Astrocyte (in vitro differentiated cells and primary cell): Measurements from ENCODE around the gene ZBTB45. TPM values are rescaled to one million over a fixed set of nuclear protein-coding genes. Genes with fewer than 3 reads are reported as not detected.

Experiments used
- DNase-seq: peaks from one replicate; pipeline ENCODE4 v3.0.0-alpha.2; 2010; ENCODE audit warnings: low read depth
- FAIRE-seq: peaks from 2 replicates; lab custom pipeline; 2011; peaks lifted over from hg19 to GRCh38; lab: Jason Lieb, UNC
- H2AFZ ChIP-seq: 2 replicates; pipeline ENCODE4 v1.6.0; 2012; ENCODE audit warnings: low read depth, low read length, inconsistent platforms
- H3K27ac ChIP-seq: 2 replicates; pipeline ENCODE4 v1.5.1; 2011; ENCODE audit warnings: low read depth, low read length, inconsistent platforms
- H3K27me3 ChIP-seq: 2 replicates; pipeline ENCODE4 v1.6.0; 2011; ENCODE audit warnings: low read length, inconsistent platforms; ENCODE audit not compliant: insufficient read depth
- H3K36me3 ChIP-seq: 2 replicates; pipeline ENCODE4 v1.5.1; 2011; ENCODE audit warnings: low read length, inconsistent platforms; ENCODE audit not compliant: insufficient read depth
- H3K4me1 ChIP-seq: 2 replicates; pipeline ENCODE4 v1.5.1; 2011; ENCODE audit warnings: low read length, inconsistent platforms; ENCODE audit not compliant: insufficient read depth
- H3K4me2 ChIP-seq: 2 replicates; pipeline ENCODE4 v1.6.0; 2012; ENCODE audit warnings: low read length, inconsistent platforms
- H3K4me3 ChIP-seq: 2 replicates; pipeline ENCODE4 v1.5.1; 2011; ENCODE audit warnings: low read depth, mild to moderate bottlenecking, low read length, inconsistent platforms; ENCODE audit not compliant: insufficient read depth
- H3K79me2 ChIP-seq: 2 replicates; pipeline ENCODE4 v1.6.0; 2012; ENCODE audit warnings: mild to moderate bottlenecking, low read length, inconsistent platforms; ENCODE audit not compliant: insufficient read depth
- H3K9ac ChIP-seq: 2 replicates; pipeline ENCODE4 v1.6.0; 2012; ENCODE audit warnings: mild to moderate bottlenecking, low read length, inconsistent platforms
- H3K9me3 ChIP-seq: 2 replicates; pipeline ENCODE4 v1.5.1; 2012; ENCODE audit warnings: low read depth, mild to moderate bottlenecking, low read length, inconsistent platforms; ENCODE audit not compliant: insufficient read depth
- H4K20me1 ChIP-seq: 2 replicates; pipeline ENCODE4 v1.6.0; 2012; ENCODE audit warnings: low read length, inconsistent platforms; ENCODE audit not compliant: insufficient read depth
- H3K27ac Mint-ChIP-seq: one replicate; pipeline ENCODE4 v1.8.0; 2021; ENCODE audit warnings: mild to moderate bottlenecking, mixed read lengths; ENCODE audit not compliant: unreplicated experiment
- H3K27me3 Mint-ChIP-seq: one replicate; pipeline ENCODE4 v1.8.0; 2021; ENCODE audit warnings: low read depth, mixed read lengths; ENCODE audit not compliant: unreplicated experiment
- H3K36me3 Mint-ChIP-seq: one replicate; pipeline ENCODE4 v1.8.0; 2021; ENCODE audit warnings: low read depth, mixed read lengths; ENCODE audit not compliant: unreplicated experiment
- H3K4me1 Mint-ChIP-seq: one replicate; pipeline ENCODE4 v1.8.0; 2021; ENCODE audit warnings: low read depth, mixed read lengths; ENCODE audit not compliant: unreplicated experiment
- H3K4me3 Mint-ChIP-seq: one replicate; pipeline ENCODE4 v1.8.0; 2021; ENCODE audit warnings: mild to moderate bottlenecking, moderate library complexity, mixed read lengths; ENCODE audit not compliant: unreplicated experiment
- H3K9me3 Mint-ChIP-seq: one replicate; pipeline ENCODE4 v1.8.0; 2021; ENCODE audit warnings: mild to moderate bottlenecking, mixed read lengths; ENCODE audit not compliant: unreplicated experiment
- CTCF ChIP-seq: IDR thresholded peaks from 2 replicates; pipeline ENCODE4 v1.5.1; 2011; ENCODE audit warnings: low read depth, mild to moderate bottlenecking, inconsistent platforms, low read length, moderate library complexity; ENCODE audit not compliant: insufficient read depth
- EZH2 ChIP-seq: IDR thresholded peaks from 2 replicates; pipeline ENCODE4 v1.6.1; 2012; ENCODE audit warnings: mild to moderate bottlenecking, low read length, inconsistent platforms; ENCODE audit not compliant: insufficient read depth
- total RNA-seq: library from RNA; stranded (reverse); gene quantifications from 2 replicates; pipeline ENCODE4 v1.2.1, GENCODE V29; 2021

ZBTB45 gene
- total RNA-seq, 1 donor from 2014 or later = 16.3 TPM

- Histone ChIP-seq H3K9ac (peak overlapping the region; percentile 97), H3K27me3 (peaks cover 9% of the 10 kb centered on the region), H3K4me3 (peak overlapping the region; percentile 85), H3K36me3 (peaks cover 5% of the 10 kb centered on the region), H3K79me2 (peaks cover 31% of the 10 kb centered on the region), H3K9me3 (no peaks in the 10 kb centered on the region), H4K20me1 (peaks cover 19% of the 10 kb centered on the region), H3K4me1 (peaks cover 47% of the 10 kb centered on the region), H3K27ac (peak overlapping the region; percentile 97), H2AFZ (peak overlapping the region; percentile 92), H3K4me2 (peak overlapping the region; percentile 98)
- DNase-seq (peak; percentile 91), FAIRE-seq (no peak)
- peaks cover 2% of the 10 kb centered on the region for H3K9me3 Mint-ChIP-seq
- peak overlapping the region; percentile 97 for H3K27ac Mint-ChIP-seq
- H3K4me3 Mint-ChIP-seq = peak overlapping the region; percentile 93
- no peak for TF ChIP-seq CTCF
- no peak for TF ChIP-seq EZH2
- H3K27me3 Mint-ChIP-seq = no peaks in the 10 kb centered on the region
- peaks cover 28% of the 10 kb centered on the region for H3K4me1 Mint-ChIP-seq
- peaks cover 12% of the 10 kb centered on the region for H3K36me3 Mint-ChIP-seq
These were observed 39.1 kb upstream of the ZBTB45 start for GRCh38 chr19:58558623-58559274.

GRCh38 chr19:58558066-58558622 lies 38.5 kb upstream of the ZBTB45 start, which contains the start of gene UBE2M:
TSS of gene UBE2M (minus strand) at chr19:58558611. CDS start at chr19:58558381, 230 bp downstream.
- Mint-ChIP-seq H3K36me3 (peaks cover 11% of the 10 kb centered on the region), H3K9me3 (peaks cover 2% of the 10 kb centered on the region), H3K4me3 (peak within 1 kb of the TSS; percentile 97), H3K27me3 (no peaks in the 10 kb centered on the region), H3K27ac (peak within 1 kb of the TSS; percentile 97), H3K4me1 (peaks cover 31% of the 10 kb centered on the region)
- H3K27me3 ChIP-seq = peaks cover 4% of the 10 kb centered on the region
- DNase-seq (peak; percentile 31), FAIRE-seq (no peak)
- H3K27ac ChIP-seq = peak within 1 kb of the TSS; percentile 97
- no peak for TF ChIP-seq CTCF
- TF ChIP-seq EZH2 = no peak
- H3K9me3 ChIP-seq = no peaks in the 10 kb centered on the region
- peak within 1 kb of the TSS; percentile 98 for H3K4me2 ChIP-seq
- peaks cover 5% of the 10 kb centered on the region for H3K36me3 ChIP-seq
- H3K4me3 ChIP-seq = peak within 1 kb of the TSS; percentile 94
- peak within 1 kb of the TSS; percentile 97 for H3K9ac ChIP-seq
- H4K20me1 ChIP-seq = peaks cover 14% of the 10 kb centered on the region
- H3K4me1 ChIP-seq = peaks cover 46% of the 10 kb centered on the region
- peak within 1 kb of the TSS; percentile 92 for H2AFZ ChIP-seq
- H3K79me2 ChIP-seq = peaks cover 37% of the 10 kb centered on the region
